ENCODE data around the gene TTYH1. TPM values are rescaled to one million over a fixed set of nuclear protein-coding genes. Genes with fewer than 3 reads are reported as not detected.

TTYH1 gene
- total RNA-seq, 2 experiments from 2014 or later, result 0.99 to 1.3 TPM

DNA sequence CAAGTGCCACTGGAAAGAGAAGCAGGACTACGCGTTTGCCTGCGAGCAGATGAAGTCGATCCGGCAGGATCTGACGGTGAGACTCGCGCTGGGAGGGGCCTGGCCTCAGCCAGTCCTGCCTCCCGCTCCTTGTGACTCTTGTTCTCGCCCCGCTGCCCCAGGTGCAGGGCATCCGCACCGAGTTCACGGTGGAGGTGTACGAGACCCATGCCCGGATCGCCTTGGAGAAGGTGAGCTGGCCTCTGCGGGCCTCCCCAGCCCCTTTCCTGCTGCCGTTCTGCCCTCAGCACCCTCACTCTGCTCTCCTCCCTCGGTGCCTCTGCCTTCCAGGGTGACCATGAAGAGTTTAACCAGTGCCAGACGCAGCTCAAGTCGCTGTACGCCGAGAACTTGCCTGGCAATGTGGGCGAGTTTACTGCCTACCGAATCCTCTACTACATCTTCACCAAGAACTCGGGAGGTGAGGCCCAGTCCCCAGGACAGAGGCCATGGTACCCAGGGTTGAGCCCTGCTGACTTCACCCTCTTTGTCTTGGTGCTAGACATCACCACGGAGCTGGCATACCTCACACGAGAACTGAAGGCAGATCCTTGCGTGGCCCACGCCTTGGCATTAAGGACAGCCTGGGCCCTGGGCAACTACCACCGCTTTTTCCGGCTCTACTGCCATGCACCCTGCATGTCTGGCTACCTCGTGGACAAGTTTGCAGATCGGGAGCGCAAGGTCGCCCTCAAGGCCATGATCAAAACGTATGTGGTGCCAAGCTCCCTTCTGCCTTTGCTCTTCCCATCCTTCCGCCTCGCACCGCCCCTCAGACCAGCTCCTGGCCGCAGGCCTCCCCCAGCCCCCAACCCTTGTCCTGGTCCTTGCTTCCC, 42.7 kb downstream of the TTYH1 start:
- Mint-ChIP-seq H3K27ac (peak overlapping the region; percentile 33), H3K4me1 (ENCODE audit: low read depth) (peaks cover 29% of the 10 kb centered on the region), H3K9me3 (ENCODE audit: insufficient read depth) (no peaks in the 10 kb centered on the region), H3K36me3 (ENCODE audit: low read depth) (peaks cover 71% of the 10 kb centered on the region), H3K27me3 (ENCODE audit: low read depth) (no peaks in the 10 kb centered on the region), H3K4me3 (no peak overlapping the region)
- POLR2A ChIA-PET, result interaction anchor here (2.9 kb wide), 1 partner anchor 9 kb away, joined by 15 read pairs; the partner anchor contains the start of gene LENG8
- ATAC-seq (no peak), DNase-seq (no peak)
- CTCF ChIA-PET, result no interaction called here

DNA sequence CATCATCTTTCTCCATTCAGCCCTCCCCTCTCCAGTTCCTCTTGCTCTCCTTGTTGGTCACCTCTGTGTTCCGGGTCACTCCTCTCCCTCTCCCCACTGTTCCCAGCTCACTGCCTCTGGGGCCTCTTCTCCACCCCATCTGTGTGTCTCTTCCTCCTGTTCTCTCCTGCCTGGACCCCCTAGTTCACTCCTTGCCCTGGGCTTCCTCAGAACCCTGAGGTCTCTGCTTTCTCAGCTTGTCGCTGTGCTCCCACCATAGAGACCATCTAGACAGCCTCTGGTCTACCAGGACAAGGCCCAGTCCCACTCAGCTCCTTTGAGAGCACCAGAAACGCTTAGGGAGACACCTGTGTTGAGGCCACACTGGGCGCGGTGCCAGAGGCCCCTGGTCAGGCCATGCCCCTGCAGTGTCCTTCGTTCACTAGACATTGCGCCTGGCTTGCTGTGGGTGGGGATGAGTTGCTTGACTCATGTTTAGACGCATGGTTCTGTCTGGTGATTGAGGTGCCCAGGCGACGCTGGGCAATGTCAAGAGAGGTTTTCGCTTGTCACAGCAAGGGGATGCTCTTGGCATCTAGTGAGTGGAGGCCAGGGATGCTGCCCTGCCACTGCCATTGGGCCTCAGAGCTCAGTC, 43.5 kb downstream of the TTYH1 start:
- CTCF ChIA-PET, result no interaction called here
- DNase-seq (no peak), ATAC-seq (no peak)
- POLR2A ChIA-PET, result interaction anchor here (2.9 kb wide), 1 partner anchor 10 kb away, joined by 15 read pairs; the partner anchor contains the start of gene LENG8
- no peaks in the 10 kb centered on the region for H3K9me3 Mint-ChIP-seq (ENCODE audit: insufficient read depth)
- no peak overlapping the region for H3K4me3 Mint-ChIP-seq
- H3K27me3 Mint-ChIP-seq (ENCODE audit: low read depth), result no peaks in the 10 kb centered on the region
- peaks cover 31% of the 10 kb centered on the region for H3K4me1 Mint-ChIP-seq (ENCODE audit: low read depth)
- peaks cover 64% of the 10 kb centered on the region for H3K36me3 Mint-ChIP-seq (ENCODE audit: low read depth)
- peak overlapping the region; percentile 33 for H3K27ac Mint-ChIP-seq

GRCh38 chr19:54459282-54460229, 44.3 kb downstream of the TTYH1 start:
- POLR2A ChIA-PET, result interaction anchor here (0.8 to 2.9 kb wide), 2 partner anchors 9 to 11 kb away, joined by 3 to 15 read pairs; partner anchors contain the start of gene LENG8
- ATAC-seq (no peak), DNase-seq (no peak)
- H3K4me3 Mint-ChIP-seq, result no peak overlapping the region
- peaks cover 36% of the 10 kb centered on the region for H3K4me1 Mint-ChIP-seq (ENCODE audit: low read depth)
- no peaks in the 10 kb centered on the region for H3K27me3 Mint-ChIP-seq (ENCODE audit: low read depth)
- CTCF ChIA-PET, result no interaction called here
- peaks cover 62% of the 10 kb centered on the region for H3K36me3 Mint-ChIP-seq (ENCODE audit: low read depth)
- H3K27ac Mint-ChIP-seq, result peak overlapping the region; percentile 61
- no peaks in the 10 kb centered on the region for H3K9me3 Mint-ChIP-seq (ENCODE audit: insufficient read depth)

DNA sequence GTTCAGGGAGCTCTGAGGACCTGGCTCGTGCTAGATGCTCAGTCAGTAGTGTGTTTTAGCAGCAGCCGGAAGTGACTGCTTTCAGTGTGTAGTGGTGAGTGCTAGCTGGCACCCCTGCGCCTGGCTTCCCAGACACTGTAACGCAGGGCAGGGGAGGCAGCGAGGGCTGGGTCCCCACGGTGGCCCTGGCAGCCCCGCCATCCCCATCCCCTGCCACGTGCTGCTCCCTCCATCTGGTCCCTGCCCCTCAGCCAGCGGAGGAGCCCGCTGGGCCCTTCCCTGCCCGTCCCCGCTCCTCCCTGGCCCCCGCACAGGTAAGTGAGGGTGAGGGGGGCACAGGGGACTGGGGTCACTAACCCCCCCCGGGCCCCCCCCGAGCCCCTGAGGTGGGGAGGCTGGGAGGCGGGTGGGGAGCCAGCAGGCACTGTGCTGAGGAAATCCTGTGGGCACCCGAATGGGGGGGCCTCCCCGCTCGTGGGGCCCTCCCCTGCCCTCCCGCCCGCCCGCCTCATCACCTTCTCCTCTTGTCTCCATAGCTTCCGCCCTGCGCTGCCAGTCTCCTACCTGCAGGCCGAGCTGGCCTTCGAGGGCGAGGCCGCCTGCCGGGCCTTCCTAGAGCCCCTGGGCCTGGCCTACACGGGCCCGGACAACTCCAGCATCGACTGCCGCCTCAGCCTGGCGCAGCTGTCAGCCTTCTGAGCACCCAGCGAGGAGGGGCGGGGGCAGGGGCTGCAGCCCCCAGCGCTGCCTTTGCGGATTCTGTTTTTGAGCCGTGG, 45.2 kb downstream of the TTYH1 start:
- Mint-ChIP-seq H3K4me1 (ENCODE audit: low read depth) (peaks cover 39% of the 10 kb centered on the region), H3K27me3 (ENCODE audit: low read depth) (peaks cover 2% of the 10 kb centered on the region), H3K9me3 (ENCODE audit: insufficient read depth) (no peaks in the 10 kb centered on the region), H3K36me3 (ENCODE audit: low read depth) (peaks cover 56% of the 10 kb centered on the region), H3K4me3 (no peak overlapping the region), H3K27ac (no peak overlapping the region)
- DNase-seq (no peak), ATAC-seq (no peak)
- ChIA-PET CTCF (no interaction called here), POLR2A (interaction anchor here (0.8 to 2.9 kb wide), 2 partner anchors 10 to 12 kb away, joined by 3 to 15 read pairs; partner anchors contain the start of gene LENG8)

GRCh38 chr19:54461210-54461609, 45.9 kb downstream of the TTYH1 start:
- CTCF ChIA-PET, result no interaction called here
- no peak overlapping the region for H3K4me3 Mint-ChIP-seq

GRCh38 chr19:54461613-54462012, 46.3 kb downstream of the TTYH1 start:
- no peak for DNase-seq
- H3K9me3 Mint-ChIP-seq (ENCODE audit: insufficient read depth), result no peaks in the 10 kb centered on the region
- H3K27me3 Mint-ChIP-seq (ENCODE audit: low read depth), result peaks cover 10% of the 10 kb centered on the region
- H3K36me3 Mint-ChIP-seq (ENCODE audit: low read depth), result peaks cover 48% of the 10 kb centered on the region
- ATAC-seq, result no peak
- peaks cover 42% of the 10 kb centered on the region for H3K4me1 Mint-ChIP-seq (ENCODE audit: low read depth)
- H3K4me3 Mint-ChIP-seq, result peak overlapping the region; percentile 85
- ChIA-PET POLR2A (interaction anchor here (0.9 to 1.0 kb wide), 3 partner anchors 8 to 16 kb away, joined by 3 to 4 read pairs (median 3); no protein-coding TSS in a partner anchor), CTCF (no interaction called here)
- peak overlapping the region; percentile 81 for H3K27ac Mint-ChIP-seq

More at GRCh38 chr19:54461210-54461609, 45.9 kb downstream of the TTYH1 start:
- no peak for DNase-seq
- Mint-ChIP-seq H3K9me3 (ENCODE audit: insufficient read depth) (no peaks in the 10 kb centered on the region), H3K36me3 (ENCODE audit: low read depth) (peaks cover 51% of the 10 kb centered on the region), H3K27ac (peak overlapping the region; percentile 81), H3K4me1 (ENCODE audit: low read depth) (peaks cover 42% of the 10 kb centered on the region), H3K27me3 (ENCODE audit: low read depth) (peaks cover 7% of the 10 kb centered on the region)
- ATAC-seq, result no peak
- POLR2A ChIA-PET, result interaction anchor here (0.9 to 1.0 kb wide), 2 partner anchors 13 to 16 kb away, joined by 3 read pairs; no protein-coding TSS in a partner anchor

GRCh38 chr19:54462047-54462654, 46.9 kb downstream of the TTYH1 start:
- DNase-seq (no peak), ATAC-seq (no peak)
- peaks cover 10% of the 10 kb centered on the region for H3K27me3 Mint-ChIP-seq (ENCODE audit: low read depth)
- no peaks in the 10 kb centered on the region for H3K9me3 Mint-ChIP-seq (ENCODE audit: insufficient read depth)
- POLR2A ChIA-PET, result interaction anchor here (0.6 to 2.2 kb wide), 5 partner anchors 9 to 74 kb away, joined by 3 to 22 read pairs (median 3); partner anchors contain the start of gene LENG8
- peaks cover 46% of the 10 kb centered on the region for H3K36me3 Mint-ChIP-seq (ENCODE audit: low read depth)
- peak overlapping the region; percentile 88 for H3K27ac Mint-ChIP-seq
- CTCF ChIA-PET, result interaction anchor here (0.8 kb wide), 1 partner anchor 11 kb away, joined by 3 read pairs; no protein-coding TSS in a partner anchor
- H3K4me1 Mint-ChIP-seq (ENCODE audit: low read depth), result peaks cover 42% of the 10 kb centered on the region
- H3K4me3 Mint-ChIP-seq, result peak overlapping the region; percentile 85

GRCh38 chr19:54462655-54463530, 47.6 kb downstream of the TTYH1 start:
- Mint-ChIP-seq H3K9me3 (ENCODE audit: insufficient read depth) (no peaks in the 10 kb centered on the region), H3K36me3 (ENCODE audit: low read depth) (peaks cover 40% of the 10 kb centered on the region), H3K4me1 (ENCODE audit: low read depth) (peaks cover 42% of the 10 kb centered on the region), H3K27ac (peak overlapping the region; percentile 91), H3K4me3 (peak overlapping the region; percentile 85), H3K27me3 (ENCODE audit: low read depth) (peaks cover 10% of the 10 kb centered on the region)
- DNase-seq (peak; percentile 76), ATAC-seq (peak; percentile 34)
- ChIA-PET CTCF (interaction anchor here (0.8 kb wide), 2 partner anchors 12 to 15 kb away, joined by 3 to 6 read pairs; no protein-coding TSS in a partner anchor), POLR2A (interaction anchor here (0.6 to 2.2 kb wide), 4 partner anchors 10 to 75 kb away, joined by 3 to 22 read pairs (median 4); partner anchors contain the start of gene LENG8)

DNA sequence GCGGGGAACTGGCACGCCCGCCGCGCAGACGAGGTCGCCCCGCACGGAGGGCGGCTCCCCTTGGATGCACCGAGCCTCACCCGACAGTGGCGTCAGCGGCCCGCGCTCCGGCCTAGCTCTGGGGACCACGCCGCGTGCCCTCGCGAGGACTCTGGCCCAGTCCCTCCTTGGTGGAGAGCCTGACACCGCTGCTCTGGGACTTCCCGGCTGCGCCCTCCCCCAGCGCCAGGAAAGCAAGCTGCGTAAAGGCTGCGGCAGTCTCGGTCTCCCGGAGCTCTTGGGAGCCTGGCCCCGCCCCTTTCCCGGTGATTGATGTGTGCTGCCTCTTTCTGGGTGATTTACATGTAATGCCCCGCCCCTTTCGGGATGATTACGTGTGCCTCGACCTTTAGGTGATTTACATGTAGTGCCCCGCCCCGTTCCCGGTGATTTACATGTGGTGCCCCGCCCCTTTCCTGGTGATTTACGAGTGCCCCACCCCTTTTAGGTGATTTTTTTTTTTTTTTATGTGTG, 48.3 kb downstream of the TTYH1 start, which contains the start of gene LENG9:
TSS of gene LENG9 (minus strand) at position 248 of the 513 bp plus-strand sequence. CDS start 252 bp downstream, outside the sequence.
- Mint-ChIP-seq H3K9me3 (ENCODE audit: insufficient read depth) (no peaks in the 10 kb centered on the region), H3K36me3 (ENCODE audit: low read depth) (peaks cover 33% of the 10 kb centered on the region), H3K27ac (peak within 1 kb of the TSS; percentile 91), H3K4me1 (ENCODE audit: low read depth) (peaks cover 38% of the 10 kb centered on the region), H3K27me3 (ENCODE audit: low read depth) (peaks cover 16% of the 10 kb centered on the region), H3K4me3 (peak within 1 kb of the TSS; percentile 85)
- ChIA-PET CTCF (interaction anchor here (0.8 kb wide), 1 partner anchor 15 kb away, joined by 6 read pairs; no protein-coding TSS in a partner anchor), POLR2A (interaction anchor here (0.6 to 2.2 kb wide), 5 partner anchors 10 to 44 kb away, joined by 3 to 22 read pairs (median 4); partner anchors contain the start of gene LENG8)
- peak; percentile 71 for ATAC-seq
- peak; percentile 99 for DNase-seq

Data from activated CD8-positive, alpha-beta T cell treated with anti-CD3 and anti-CD28 coated beads, Interleukin-2, amount 10 ng/mL, durations not matched to agents 7 days and 5 days (primary cell).